ENCODE results near the gene NRXN3. TPM values are rescaled to one million over a fixed set of nuclear protein-coding genes. Genes with fewer than 3 reads are reported as not detected.

NRXN3 gene
- total RNA-seq, 1 experiment from 2014 or later, result not detected

- DNase-seq (ENCODE audit: low spot score), result no peak
Observed at GRCh38 chr14:78805570-78805969, 635.4 kb downstream of the NRXN3 start.

GRCh38 chr14:78823035-78823434 is 652.9 kb downstream of the NRXN3 start:
- in situ Hi-C loops (cut with HindIII; ENCODE audit: low sequenced_read_pairs), result no loop called here
- DNase-seq (ENCODE audit: low spot score), result no peak

More at GRCh38 chr14:78805570-78805969, 635.4 kb downstream of the NRXN3 start:
- in situ Hi-C loops (cut with HindIII; ENCODE audit: low sequenced_read_pairs), result no loop called here

- no peak for DNase-seq (ENCODE audit: low spot score)
- in situ Hi-C loops (cut with HindIII; ENCODE audit: low sequenced_read_pairs), result no loop called here
Observed at GRCh38 chr14:78823516-78823915, 653.3 kb downstream of the NRXN3 start.

- in situ Hi-C loops (cut with HindIII; ENCODE audit: low sequenced_read_pairs), result no loop called here
- DNase-seq (ENCODE audit: low spot score), result no peak
Observed at GRCh38 chr14:78829274-78829673, 659.1 kb downstream of the NRXN3 start.

- in situ Hi-C loops (cut with HindIII; ENCODE audit: low sequenced_read_pairs), result no loop called here
- peak; percentile 18 for DNase-seq (ENCODE audit: low spot score)
Observed at GRCh38 chr14:78834766-78835451, 664.7 kb downstream of the NRXN3 start.

GRCh38 chr14:78835909-78836308 is 665.7 kb downstream of the NRXN3 start:
- in situ Hi-C loops (cut with HindIII; ENCODE audit: low sequenced_read_pairs), result no loop called here
- DNase-seq (ENCODE audit: low spot score), result no peak

- peak; percentile 44 for DNase-seq (ENCODE audit: low spot score)
- in situ Hi-C loops (cut with HindIII; ENCODE audit: low sequenced_read_pairs), result no loop called here
Observed at GRCh38 chr14:78836777-78837176, 666.6 kb downstream of the NRXN3 start.

GRCh38 chr14:78838959-78839358 is 668.8 kb downstream of the NRXN3 start:
- DNase-seq (ENCODE audit: low spot score), result no peak
- in situ Hi-C loops (cut with HindIII; ENCODE audit: low sequenced_read_pairs), result no loop called here

- in situ Hi-C loops (cut with HindIII; ENCODE audit: low sequenced_read_pairs), result no loop called here
- no peak for DNase-seq (ENCODE audit: low spot score)
Observed at GRCh38 chr14:78840898-78841297, 670.7 kb downstream of the NRXN3 start.

- in situ Hi-C loops (cut with HindIII; ENCODE audit: low sequenced_read_pairs), result no loop called here
- no peak for DNase-seq (ENCODE audit: low spot score)
Observed at GRCh38 chr14:78847801-78848200, 677.6 kb downstream of the NRXN3 start.

- DNase-seq (ENCODE audit: low spot score), result peak; percentile 61
- in situ Hi-C loops (cut with HindIII; ENCODE audit: low sequenced_read_pairs), result no loop called here
Observed at GRCh38 chr14:78848234-78848820, 678.2 kb downstream of the NRXN3 start.

GRCh38 chr14:78849952-78850351 is 679.8 kb downstream of the NRXN3 start:
- DNase-seq (ENCODE audit: low spot score), result no peak
- in situ Hi-C loops (cut with HindIII; ENCODE audit: low sequenced_read_pairs), result no loop called here

GRCh38 chr14:78851189-78851588 is 681.0 kb downstream of the NRXN3 start:
- DNase-seq (ENCODE audit: low spot score), result no peak
- in situ Hi-C loops (cut with HindIII; ENCODE audit: low sequenced_read_pairs), result no loop called here

GRCh38 chr14:78852040-78852439 is 681.9 kb downstream of the NRXN3 start:
- DNase-seq (ENCODE audit: low spot score), result no peak
- in situ Hi-C loops (cut with HindIII; ENCODE audit: low sequenced_read_pairs), result no loop called here

GRCh38 chr14:78857974-78858373 is 687.8 kb downstream of the NRXN3 start:
- DNase-seq (ENCODE audit: low spot score), result no peak
- in situ Hi-C loops (cut with HindIII; ENCODE audit: low sequenced_read_pairs), result no loop called here

GRCh38 chr14:78863143-78863542 is 693.0 kb downstream of the NRXN3 start:
- no peak for DNase-seq (ENCODE audit: low spot score)
- in situ Hi-C loops (cut with HindIII; ENCODE audit: low sequenced_read_pairs), result no loop called here

- in situ Hi-C loops (cut with HindIII; ENCODE audit: low sequenced_read_pairs), result no loop called here
- no peak for DNase-seq (ENCODE audit: low spot score)
Observed at GRCh38 chr14:78872837-78873236, 702.7 kb downstream of the NRXN3 start.

GRCh38 chr14:78873581-78873980 is 703.4 kb downstream of the NRXN3 start:
- in situ Hi-C loops (cut with HindIII; ENCODE audit: low sequenced_read_pairs), result no loop called here
- DNase-seq (ENCODE audit: low spot score), result no peak

GRCh38 chr14:78875049-78875448 is 704.9 kb downstream of the NRXN3 start:
- in situ Hi-C loops (cut with HindIII; ENCODE audit: low sequenced_read_pairs), result no loop called here
- DNase-seq (ENCODE audit: low spot score), result no peak

- no peak for DNase-seq (ENCODE audit: low spot score)
- in situ Hi-C loops (cut with HindIII; ENCODE audit: low sequenced_read_pairs), result no loop called here
Observed at GRCh38 chr14:78885884-78886283, 715.7 kb downstream of the NRXN3 start.

- in situ Hi-C loops (cut with HindIII; ENCODE audit: low sequenced_read_pairs), result no loop called here
- DNase-seq (ENCODE audit: low spot score), result no peak
Observed at GRCh38 chr14:78897443-78897842, 727.3 kb downstream of the NRXN3 start.

Data from G401 (cell line).